Measurements from ENCODE around the gene HACL1. TPM values are rescaled to one million over a fixed set of nuclear protein-coding genes. Genes with fewer than 3 reads are reported as not detected.
"Not testable (repeated sequence)": the region's sequence is repeated elsewhere in the genome, so short reads cannot be mapped to it uniquely, and the experiment has no call there.

HACL1 gene
- total and polyA plus RNA-seq, 4 experiments from 2014 or later, result 36.8 to 44.4 (median 40.6) TPM

DNA sequence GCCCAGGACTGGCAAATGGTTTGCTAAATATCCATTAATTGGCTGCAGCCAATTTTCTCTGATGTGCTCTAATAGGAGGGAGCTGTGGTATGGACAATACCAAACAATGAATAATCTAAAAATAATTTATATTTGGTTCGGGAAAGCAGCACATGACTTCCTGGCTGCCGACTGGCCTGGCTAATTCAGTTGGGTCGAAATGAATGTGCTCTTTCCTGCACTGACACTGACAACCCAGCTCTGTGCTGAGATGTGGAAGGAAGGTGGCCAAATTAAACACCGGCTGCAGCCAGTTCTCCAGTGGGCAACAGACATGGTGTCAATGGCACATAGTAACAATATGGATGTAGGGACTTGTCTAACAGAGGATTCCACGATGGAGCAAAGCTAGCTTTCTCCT, 58.8 kb downstream of the HACL1 start:
- H3K27ac Mint-ChIP-seq, result peak overlapping the region in 4 of 7 donors; percentile 0 to 82 (median 60)
- H3K4me3 Mint-ChIP-seq, result no peak overlapping the region
- H3K4me1 Mint-ChIP-seq, result peaks cover 34 to 57% (median 37%) of the 10 kb centered on the region in 4 donors
- Histone ChIP-seq H3K27me3 (ENCODE audit: insufficient read depth, low read length) (no peaks in the 10 kb centered on the region), H3K9me3 (ENCODE audit: control insufficient read depth in 1 of 2, low read length in 2 of 2) (no peaks in the 10 kb centered on the region), H3K36me3 (ENCODE audit: insufficient read depth, low read length) (no peaks in the 10 kb centered on the region), H3K4me1 (ENCODE audit: insufficient read depth, low read length) (peaks cover 30% of the 10 kb centered on the region), H3K27ac (ENCODE audit: low read depth, low read length) (no peak overlapping the region), H3K4me3 (ENCODE audit: low read length in 2 of 2) (no peak overlapping the region)
- H3K27me3 Mint-ChIP-seq, result no peaks in the 10 kb centered on the region
- DNase-seq, result no peak
- ChIA-PET CTCF (ENCODE audit: partially characterized antibody) (interaction anchor here (0.9 to 1.6 kb wide), 5 partner anchors 9 to 275 kb away, joined by 3 to 4 read pairs (median 3); no protein-coding TSS in a partner anchor), POLR2A (ENCODE audit: partially characterized antibody) (interaction anchor here (0.6 kb wide), 1 partner anchor 9 kb away, joined by 3 read pairs; no protein-coding TSS in a partner anchor)
- peaks cover 0 to 16% (median 8%) of the 10 kb centered on the region in 8 donors for H3K9me3 Mint-ChIP-seq
- peaks cover 5 to 14% of the 10 kb centered on the region in 2 donors for H3K36me3 Mint-ChIP-seq
- intact Hi-C loops (cut with micrococcal nuclease), result no loop called here

DNA sequence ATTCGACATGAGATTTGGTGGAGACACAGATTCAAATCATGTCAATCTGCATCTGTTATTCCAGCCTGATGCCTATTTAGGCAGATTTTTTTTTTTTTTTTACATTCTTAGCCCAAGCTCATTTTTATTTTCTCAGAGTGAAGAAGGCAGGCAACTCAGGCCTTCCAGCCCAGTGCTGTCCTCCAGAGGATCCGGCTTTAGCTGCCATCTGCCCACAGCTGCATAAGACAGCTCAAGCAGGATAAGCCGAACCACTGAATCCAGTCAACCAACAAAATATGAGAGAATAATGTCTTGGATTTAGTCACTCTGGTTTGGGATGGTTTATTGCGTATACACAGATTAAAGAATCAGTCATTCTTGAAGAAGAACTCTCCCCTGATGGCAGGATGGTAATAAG, 60.0 kb downstream of the HACL1 start:
- H3K27me3 Mint-ChIP-seq, result no peaks in the 10 kb centered on the region
- CTCF ChIA-PET (ENCODE audit: partially characterized antibody), result interaction anchor here (1.1 to 1.5 kb wide), 3 partner anchors 8 to 15 kb away, joined by 3 to 4 read pairs (median 3); no protein-coding TSS in a partner anchor
- no peak for DNase-seq

GRCh38 chr3:15539066-15539465, 62.3 kb downstream of the HACL1 start:
- peaks cover 0 to 2% (median 0%) of the 10 kb centered on the region in 8 donors for H3K9me3 Mint-ChIP-seq
- DNase-seq, result no peak
- intact Hi-C loops (cut with micrococcal nuclease), result no loop called here
- peak overlapping the region in 4 of 8 donors; percentile 41 to 58 (median 46) for H3K4me3 Mint-ChIP-seq
- no peaks in the 10 kb centered on the region for H3K27me3 Mint-ChIP-seq
- H3K4me3 ChIP-seq (ENCODE audit: low read length in 2 of 2), result no peak overlapping the region
- peaks cover 0 to 5% of the 10 kb centered on the region in 2 donors for H3K36me3 Mint-ChIP-seq
- H3K27ac ChIP-seq (ENCODE audit: low read depth, low read length), result no peak overlapping the region
- H3K27ac Mint-ChIP-seq, result peak overlapping the region; percentile 16 to 83 (median 79)
- H3K4me1 ChIP-seq (ENCODE audit: insufficient read depth, low read length), result peaks cover 62% of the 10 kb centered on the region
- no peaks in the 10 kb centered on the region for H3K36me3 ChIP-seq (ENCODE audit: insufficient read depth, low read length)
- ChIA-PET CTCF (ENCODE audit: partially characterized antibody) (interaction anchor here (1.7 kb wide), 1 partner anchor 18 kb away, joined by 4 read pairs; no protein-coding TSS in a partner anchor), POLR2A (ENCODE audit: partially characterized antibody) (no interaction called here)
- H3K9me3 ChIP-seq (ENCODE audit: control insufficient read depth in 1 of 2, low read length in 2 of 2), result no peaks in the 10 kb centered on the region
- peaks cover 52 to 79% (median 65%) of the 10 kb centered on the region in 4 donors for H3K4me1 Mint-ChIP-seq
- H3K27me3 ChIP-seq (ENCODE audit: insufficient read depth, low read length), result no peaks in the 10 kb centered on the region

More for the DNA sequence above, 60.0 kb downstream of the HACL1 start:
- Histone ChIP-seq H3K4me3 (ENCODE audit: low read length in 2 of 2) (no peak overlapping the region), H3K27ac (ENCODE audit: low read depth, low read length) (no peak overlapping the region), H3K36me3 (ENCODE audit: insufficient read depth, low read length) (no peaks in the 10 kb centered on the region), H3K4me1 (ENCODE audit: insufficient read depth, low read length) (peaks cover 42% of the 10 kb centered on the region), H3K27me3 (ENCODE audit: insufficient read depth, low read length) (no peaks in the 10 kb centered on the region), H3K9me3 (ENCODE audit: control insufficient read depth in 1 of 2, low read length in 2 of 2) (no peaks in the 10 kb centered on the region)
- H3K27ac Mint-ChIP-seq, result peak overlapping the region in 6 of 7 donors; percentile 6 to 87 (median 36)
- peaks cover 0 to 7% (median 1%) of the 10 kb centered on the region in 8 donors for H3K9me3 Mint-ChIP-seq
- peak overlapping the region in 1 of 8 donors; percentile 52 for H3K4me3 Mint-ChIP-seq
- POLR2A ChIA-PET (ENCODE audit: partially characterized antibody), result no interaction called here
- peaks cover 1 to 8% of the 10 kb centered on the region in 2 donors for H3K36me3 Mint-ChIP-seq
- intact Hi-C loops (cut with micrococcal nuclease), result no loop called here
- H3K4me1 Mint-ChIP-seq, result peaks cover 44 to 70% (median 49%) of the 10 kb centered on the region in 4 donors

GRCh38 chr3:15538345-15538744, 63.0 kb downstream of the HACL1 start:
- Histone ChIP-seq H3K27ac (ENCODE audit: low read depth, low read length) (no peak overlapping the region), H3K9me3 (ENCODE audit: control insufficient read depth in 1 of 2, low read length in 2 of 2) (no peaks in the 10 kb centered on the region), H3K27me3 (ENCODE audit: insufficient read depth, low read length) (no peaks in the 10 kb centered on the region), H3K4me1 (ENCODE audit: insufficient read depth, low read length) (peaks cover 62% of the 10 kb centered on the region), H3K4me3 (ENCODE audit: low read length in 2 of 2) (no peak overlapping the region), H3K36me3 (ENCODE audit: insufficient read depth, low read length) (no peaks in the 10 kb centered on the region)
- no peak for DNase-seq
- intact Hi-C loops (cut with micrococcal nuclease), result no loop called here
- POLR2A ChIA-PET (ENCODE audit: partially characterized antibody), result no interaction called here
- CTCF ChIA-PET (ENCODE audit: partially characterized antibody), result interaction anchor here (1.7 kb wide), 1 partner anchor 19 kb away, joined by 4 read pairs; no protein-coding TSS in a partner anchor
- peaks cover 52 to 72% (median 64%) of the 10 kb centered on the region in 4 donors for H3K4me1 Mint-ChIP-seq
- peak overlapping the region; percentile 37 to 96 (median 82) for H3K27ac Mint-ChIP-seq
- H3K4me3 Mint-ChIP-seq, result peak overlapping the region in 7 of 8 donors; percentile 23 to 69 (median 47)
- H3K9me3 Mint-ChIP-seq, result no peaks in the 10 kb centered on the region
- peaks cover 0 to 5% of the 10 kb centered on the region in 2 donors for H3K36me3 Mint-ChIP-seq
- no peaks in the 10 kb centered on the region for H3K27me3 Mint-ChIP-seq

- Histone ChIP-seq H3K36me3 (ENCODE audit: insufficient read depth, low read length) (no peaks in the 10 kb centered on the region), H3K9me3 (ENCODE audit: control insufficient read depth in 1 of 2, low read length in 2 of 2) (no peaks in the 10 kb centered on the region), H3K27me3 (ENCODE audit: insufficient read depth, low read length) (no peaks in the 10 kb centered on the region), H3K27ac (ENCODE audit: low read depth, low read length) (peak overlapping the region; percentile 25), H3K4me3 (ENCODE audit: low read length in 2 of 2) (no peak overlapping the region), H3K4me1 (ENCODE audit: insufficient read depth, low read length) (peaks cover 65% of the 10 kb centered on the region)
- Mint-ChIP-seq H3K4me1 (peaks cover 49 to 83% (median 63%) of the 10 kb centered on the region in 4 donors), H3K27ac (peak overlapping the region; percentile 79 to 96 (median 94)), H3K9me3 (no peaks in the 10 kb centered on the region), H3K4me3 (peak overlapping the region; percentile 57 to 93 (median 78)), H3K36me3 (peaks cover 3 to 8% of the 10 kb centered on the region in 2 donors), H3K27me3 (no peaks in the 10 kb centered on the region)
- POLR2A ChIA-PET (ENCODE audit: partially characterized antibody), result interaction anchor here (0.8 to 1.0 kb wide), 2 partner anchors 9 to 257 kb away, joined by 3 read pairs; no protein-coding TSS in a partner anchor
- intact Hi-C loops (cut with micrococcal nuclease), result no loop called here
- CTCF ChIA-PET (ENCODE audit: partially characterized antibody), result no interaction called here
- DNase-seq, result peak in 3 of 5 donors; percentile 13 to 23 (median 13)
These were observed 64.5 kb downstream of the HACL1 start for GRCh38 chr3:15536856-15537255.

GRCh38 chr3:15535732-15536131, 65.6 kb downstream of the HACL1 start:
- Mint-ChIP-seq H3K4me3 (peak overlapping the region; percentile 63 to 93 (median 78)), H3K9me3 (no peaks in the 10 kb centered on the region), H3K27ac (peak overlapping the region; percentile 73 to 96 (median 90)), H3K27me3 (no peaks in the 10 kb centered on the region), H3K36me3 (peaks cover 3 to 8% of the 10 kb centered on the region in 2 donors), H3K4me1 (peaks cover 46 to 82% (median 63%) of the 10 kb centered on the region in 4 donors)
- Histone ChIP-seq H3K36me3 (ENCODE audit: insufficient read depth, low read length) (no peaks in the 10 kb centered on the region), H3K27me3 (ENCODE audit: insufficient read depth, low read length) (no peaks in the 10 kb centered on the region), H3K4me1 (ENCODE audit: insufficient read depth, low read length) (peaks cover 69% of the 10 kb centered on the region), H3K9me3 (ENCODE audit: control insufficient read depth in 1 of 2, low read length in 2 of 2) (no peaks in the 10 kb centered on the region), H3K27ac (ENCODE audit: low read depth, low read length) (peak overlapping the region; percentile 25), H3K4me3 (ENCODE audit: low read length in 2 of 2) (peak overlapping the region in 1 of 2 donors; percentile 3)
- POLR2A ChIA-PET (ENCODE audit: partially characterized antibody), result no interaction called here
- CTCF ChIA-PET (ENCODE audit: partially characterized antibody), result interaction anchor here (0.8 to 1.0 kb wide), 3 partner anchors 21 to 418 kb away, joined by 3 to 7 read pairs (median 3); no protein-coding TSS in a partner anchor
- peak in 4 of 5 donors; percentile 14 to 28 (median 21) for DNase-seq
- intact Hi-C loops (cut with micrococcal nuclease), result no loop called here

DNA sequence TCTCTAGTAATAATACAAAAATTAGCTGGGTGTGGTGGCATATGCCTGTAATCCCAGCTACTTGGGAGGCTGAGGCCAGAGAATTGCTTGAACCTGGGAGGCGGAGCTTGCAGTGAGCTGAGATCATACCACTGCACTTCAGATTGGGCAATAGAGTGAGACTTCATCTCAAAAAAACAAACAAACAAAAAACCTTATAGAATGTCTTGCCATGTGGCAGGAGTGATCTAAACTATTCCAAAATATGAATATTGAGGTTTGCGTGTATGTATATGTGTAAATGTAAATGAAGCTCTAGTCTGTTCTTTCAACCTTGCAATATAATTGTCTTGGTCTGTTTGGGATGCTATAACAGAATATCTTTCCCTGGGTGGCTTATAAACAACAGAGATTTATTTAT, 68.8 kb downstream of the HACL1 start:
- H3K27me3 ChIP-seq (ENCODE audit: insufficient read depth, low read length); intact Hi-C loops (cut with micrococcal nuclease); H3K9me3 Mint-ChIP-seq; POLR2A ChIA-PET (ENCODE audit: partially characterized antibody); H3K27ac ChIP-seq (ENCODE audit: low read depth, low read length); H3K36me3 Mint-ChIP-seq; DNase-seq; H3K9me3 ChIP-seq (ENCODE audit: control insufficient read depth in 1 of 2, low read length in 2 of 2); H3K36me3 ChIP-seq (ENCODE audit: insufficient read depth, low read length); H3K27me3 Mint-ChIP-seq; H3K4me3 ChIP-seq (ENCODE audit: low read length in 2 of 2): not testable (repeated sequence)
- H3K4me1 ChIP-seq (ENCODE audit: insufficient read depth, low read length), result peaks cover 68% of the 10 kb centered on the region
- CTCF ChIA-PET (ENCODE audit: partially characterized antibody), result interaction anchor here (1.3 to 1.5 kb wide), 2 partner anchors 10 to 26 kb away, joined by 4 to 6 read pairs; no protein-coding TSS in a partner anchor
- peaks cover 49 to 81% (median 67%) of the 10 kb centered on the region in 4 donors for H3K4me1 Mint-ChIP-seq
- peak overlapping the region in 2 of 7 donors; percentile 54 to 65 for H3K27ac Mint-ChIP-seq
- H3K4me3 Mint-ChIP-seq, result peak overlapping the region in 1 of 8 donors; percentile 0

Data from CD4-positive, alpha-beta memory T cell (primary cell).